HT-29 (cell line): ENCODE data around the gene TADA2B. TPM values are rescaled to one million over a fixed set of nuclear protein-coding genes. Genes with fewer than 3 reads are reported as not detected.

Experiments used
- DNase-seq: peaks from one replicate; pipeline ENCODE4 v3.0.0-alpha.2; 2015; ENCODE audit warnings: low spot score
- total RNA-seq: library from RNA; depleted of rRNA; stranded (reverse); fragments of >200 nt; shearing (Covaris generic); gene quantifications from 2 replicates; pipeline ENCODE4 v1.2.3, GENCODE V29; 2014

TADA2B gene
- total RNA-seq, 1 experiment from 2014 or later, result 13.1 TPM

DNA sequence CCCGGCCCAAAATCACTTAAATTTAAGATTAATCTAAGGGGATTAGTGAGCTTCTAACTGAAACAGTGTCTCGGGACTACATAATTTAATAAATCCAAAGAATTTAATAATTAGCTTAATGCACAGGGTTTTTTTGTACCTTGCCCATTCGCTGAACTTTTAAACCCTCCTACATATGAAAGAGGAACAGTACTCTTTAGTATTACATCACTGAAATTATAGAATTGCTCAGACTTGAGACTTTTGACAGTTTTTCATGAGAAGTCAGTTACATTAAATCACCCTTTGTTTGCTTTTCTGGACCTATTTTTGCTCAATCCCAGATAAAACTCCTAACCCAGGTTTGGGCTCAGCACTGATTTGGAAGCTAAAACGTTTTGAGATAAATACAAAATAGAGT lies 2.4 kb upstream of the TADA2B start:
- DNase-seq, result no peak

DNA sequence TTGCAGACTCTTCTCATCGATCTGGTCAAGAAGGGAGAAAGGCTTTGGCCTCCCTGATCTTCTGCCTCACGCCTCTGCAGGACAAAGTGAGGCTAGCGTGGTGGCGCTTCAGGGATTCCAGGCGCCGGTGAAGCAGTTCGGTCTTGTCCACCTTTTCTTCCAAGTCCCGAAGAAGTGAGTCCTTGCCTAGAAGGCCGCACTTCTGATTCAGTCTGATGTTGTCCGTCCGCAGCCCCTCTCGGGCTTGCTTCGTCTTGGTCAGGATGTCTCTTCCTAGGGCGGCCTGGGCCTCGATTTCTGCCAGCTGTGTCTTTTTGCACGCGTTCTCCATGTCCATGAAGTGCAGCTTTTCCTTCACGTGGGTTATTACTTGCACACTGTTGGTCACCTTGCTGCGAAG lies 1.9 kb upstream of the TADA2B start:
- DNase-seq, result no peak

DNA sequence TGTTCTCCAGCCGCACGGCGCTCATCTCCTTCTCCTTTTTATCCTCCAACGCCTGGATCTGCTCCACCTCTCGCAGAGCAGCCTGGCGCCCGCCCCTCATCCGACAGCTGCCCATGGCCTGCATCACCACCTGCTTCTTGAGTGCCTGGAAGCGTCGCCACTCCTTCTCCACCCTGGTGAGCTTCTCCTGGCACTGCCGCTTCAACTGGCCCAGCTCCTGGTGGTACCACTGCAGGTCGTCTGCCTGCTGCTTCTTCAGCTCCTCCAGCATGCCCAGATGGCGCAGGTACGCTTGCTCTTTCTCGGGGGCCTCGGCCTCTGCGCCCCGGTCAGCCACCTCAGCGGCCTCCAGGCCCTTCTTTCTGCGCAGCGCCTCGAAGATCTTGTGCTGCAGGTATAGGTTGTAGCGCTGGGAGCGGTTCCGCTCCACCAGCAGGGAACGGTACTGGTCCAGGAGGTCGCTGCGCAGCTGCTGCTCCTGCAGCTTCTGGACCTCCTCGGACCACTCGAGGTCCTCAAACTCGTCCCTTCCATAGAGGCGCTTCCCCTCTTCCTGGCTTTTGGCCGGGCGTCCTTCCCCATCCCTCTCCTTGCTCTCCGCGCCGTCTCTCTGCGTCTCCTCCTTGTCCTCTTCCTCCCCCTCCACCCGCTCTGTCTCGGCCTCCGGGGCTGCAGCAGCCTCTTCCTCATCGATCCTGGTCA lies 1.2 kb upstream of the TADA2B start:
- peak; percentile 54 for DNase-seq

DNA sequence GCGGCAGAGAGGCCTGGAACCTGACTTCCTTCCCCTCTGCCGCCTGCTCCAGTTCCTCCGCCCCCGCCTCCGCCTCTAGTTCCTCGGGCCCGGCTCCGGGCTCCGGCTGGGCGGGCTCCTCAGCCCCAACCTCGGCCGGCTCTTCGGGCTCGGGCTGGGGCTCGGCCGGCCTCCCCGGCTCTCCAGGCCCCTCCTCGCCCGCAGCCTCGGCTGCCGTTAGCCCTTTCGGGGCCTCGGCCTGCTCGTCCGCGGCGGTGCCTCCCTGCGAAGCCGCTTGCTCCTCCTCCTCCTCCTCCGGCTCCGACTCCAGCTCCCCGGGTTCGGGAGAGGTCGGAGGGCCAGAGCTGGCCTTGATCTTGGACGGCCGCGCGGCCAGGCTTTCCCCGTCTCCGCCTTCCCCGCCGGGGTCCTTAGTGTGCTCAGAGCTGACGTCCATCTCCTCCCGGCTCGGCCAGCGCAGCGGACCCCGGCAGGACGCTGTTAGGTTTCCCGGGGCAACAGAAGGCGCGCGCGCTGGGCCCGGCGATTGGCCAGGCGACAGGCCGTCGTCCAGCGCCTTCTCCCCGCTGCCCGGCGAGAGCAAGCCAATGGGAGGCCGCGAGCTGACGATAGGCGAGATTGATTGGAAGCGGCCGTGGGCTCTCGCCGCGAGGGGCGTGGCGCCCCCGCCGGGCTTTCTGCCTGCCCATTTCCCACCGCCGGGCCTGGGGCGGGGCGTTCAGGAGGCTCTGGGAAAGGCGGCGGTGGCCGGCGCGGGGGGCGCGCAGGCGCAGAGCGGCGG lies 479 bp upstream of the TADA2B start:
- DNase-seq, result peak; percentile 98

DNA sequence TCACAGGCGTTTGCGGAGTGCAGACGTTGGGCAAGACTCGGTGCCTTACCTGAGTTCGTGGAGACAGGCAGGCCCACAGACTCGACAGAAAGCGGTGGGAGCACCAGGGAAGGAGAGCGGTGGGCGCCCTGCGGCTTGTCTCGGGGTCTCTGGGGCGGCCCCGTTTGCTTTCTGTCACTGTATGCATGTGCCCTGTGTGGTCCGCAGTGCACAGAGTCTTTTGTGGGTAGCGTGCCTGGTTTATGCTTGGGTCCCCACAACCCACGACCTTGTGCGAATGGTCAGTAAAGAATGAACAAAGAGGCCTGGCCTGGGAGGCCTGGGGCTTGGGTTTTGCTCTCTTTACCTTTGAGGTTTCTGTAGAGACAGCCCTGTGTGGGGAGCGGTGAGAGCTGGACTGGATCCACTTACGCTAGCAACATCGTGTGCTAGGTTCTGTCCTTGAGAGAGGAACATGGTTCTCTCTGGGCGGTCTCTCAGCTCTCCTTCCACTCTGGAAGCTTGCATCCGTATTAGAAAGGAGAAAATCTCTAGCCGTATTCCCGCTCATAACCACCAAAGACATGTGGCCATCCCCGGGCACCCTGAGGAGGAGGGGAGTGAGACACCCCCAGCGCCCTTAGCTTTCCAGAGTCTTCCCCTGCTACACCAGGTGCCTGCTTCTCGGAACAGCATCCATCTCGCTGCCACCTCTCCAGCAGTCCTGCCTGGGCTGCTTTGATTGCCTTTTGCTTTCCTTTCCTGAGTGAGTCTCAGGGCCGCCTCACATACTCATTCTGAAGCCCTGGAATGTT lies 1.2 kb downstream of the TADA2B start:
- peak; percentile 5 for DNase-seq

DNA sequence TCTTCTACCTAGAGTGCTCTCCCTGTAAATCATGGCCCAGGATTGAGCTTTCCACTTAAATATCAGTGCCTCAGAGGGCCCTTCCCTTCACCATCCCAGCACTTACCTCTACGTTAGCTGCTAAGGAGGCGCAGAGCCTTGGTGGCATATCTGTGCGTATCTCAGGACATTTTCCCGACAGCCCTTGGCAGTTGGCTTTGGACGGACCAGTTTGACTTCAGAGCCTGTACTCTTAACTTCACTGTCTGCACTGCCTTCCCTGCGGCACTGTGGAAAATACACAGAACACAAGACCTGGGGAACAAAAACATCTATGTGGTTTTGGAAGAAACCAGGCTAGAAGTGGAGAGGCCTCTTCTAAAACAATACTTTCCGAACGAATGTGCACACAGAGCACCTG lies 2.4 kb downstream of the TADA2B start:
- DNase-seq, result no peak

DNA sequence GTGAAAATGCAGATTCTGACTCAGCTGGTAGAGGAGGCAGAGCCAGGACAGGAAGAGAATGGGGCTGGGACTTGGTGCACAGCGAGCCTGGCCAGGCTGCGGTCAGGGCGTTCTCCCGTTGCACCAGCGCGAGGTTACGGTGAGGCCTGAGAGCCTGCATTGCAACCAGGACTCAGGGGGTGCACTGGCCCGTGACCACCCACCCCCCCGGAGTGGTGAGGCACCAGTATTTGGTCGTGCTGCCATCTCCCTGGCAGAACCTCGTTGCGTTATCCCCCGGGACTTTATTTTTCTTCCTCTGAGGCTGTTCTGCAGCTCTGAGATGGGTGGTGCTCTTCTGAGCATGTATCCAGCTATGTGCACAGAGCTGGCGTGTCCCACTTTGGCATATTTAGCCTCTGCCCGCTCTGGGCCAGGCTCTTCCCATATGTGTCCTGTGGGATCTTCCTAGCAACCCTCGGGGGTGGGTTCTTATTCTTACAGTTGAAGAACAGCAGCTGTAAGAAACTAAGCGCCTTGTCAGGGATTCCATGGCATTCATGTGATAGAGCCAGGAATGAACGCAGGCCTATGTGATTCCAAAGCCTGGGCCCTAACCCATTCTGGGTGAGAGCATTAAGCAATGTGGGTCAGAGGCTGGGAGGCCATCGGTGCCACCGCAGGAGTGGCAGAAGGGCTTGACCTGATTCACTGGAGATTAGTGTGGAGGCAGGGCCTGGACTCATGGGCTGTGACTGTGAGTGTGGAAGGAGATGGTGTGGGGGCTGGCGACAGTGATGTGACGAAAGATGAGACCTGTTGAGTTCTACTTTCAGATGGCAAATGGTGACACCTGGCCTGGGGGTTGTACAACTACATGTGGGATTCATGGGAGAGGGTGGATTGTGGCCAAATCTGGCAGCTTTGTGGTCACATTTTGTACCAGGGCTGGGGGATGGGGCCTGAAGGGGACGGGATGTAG lies 3.1 kb downstream of the TADA2B start:
- no peak for DNase-seq

DNA sequence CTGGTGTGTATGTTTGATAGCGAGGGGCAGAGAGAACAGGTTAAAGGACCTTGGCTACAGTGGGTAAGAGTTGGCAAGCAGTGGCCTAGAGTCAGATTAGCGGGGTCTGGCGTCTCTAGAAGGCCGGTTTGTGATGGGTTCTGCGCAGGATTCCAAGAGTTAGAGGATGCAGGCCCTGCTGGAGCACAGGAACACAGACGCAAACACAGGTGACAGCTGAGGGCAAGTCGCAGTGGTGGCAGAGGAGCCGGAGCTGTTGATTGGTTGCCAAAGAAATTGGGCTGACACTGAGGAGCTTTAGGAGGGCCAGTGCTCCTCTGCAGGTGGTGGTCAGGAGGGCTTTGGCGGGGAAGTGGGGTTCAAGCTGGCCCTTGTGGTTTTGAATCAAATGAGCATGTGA lies 3.8 kb downstream of the TADA2B start:
- DNase-seq, result no peak

DNA sequence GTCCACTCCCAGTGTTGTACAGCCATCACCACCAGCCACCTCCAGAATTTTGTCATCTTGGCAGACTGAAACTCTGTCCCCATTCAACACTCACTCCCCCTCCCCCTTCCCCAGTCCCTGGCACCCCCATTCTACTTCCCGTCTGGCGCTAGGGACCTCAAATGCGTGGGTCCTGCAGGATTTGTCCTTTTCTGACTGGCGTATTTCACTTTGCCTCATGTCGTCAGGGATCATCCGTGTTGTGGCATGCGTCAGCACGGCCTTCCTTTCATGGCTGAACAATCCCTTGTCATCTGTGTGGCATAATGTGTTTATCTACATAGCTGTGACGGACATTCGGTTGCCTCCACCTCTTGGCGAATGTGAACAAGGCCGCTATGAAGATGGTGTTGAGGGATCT lies 5.5 kb downstream of the TADA2B start:
- no peak for DNase-seq

DNA sequence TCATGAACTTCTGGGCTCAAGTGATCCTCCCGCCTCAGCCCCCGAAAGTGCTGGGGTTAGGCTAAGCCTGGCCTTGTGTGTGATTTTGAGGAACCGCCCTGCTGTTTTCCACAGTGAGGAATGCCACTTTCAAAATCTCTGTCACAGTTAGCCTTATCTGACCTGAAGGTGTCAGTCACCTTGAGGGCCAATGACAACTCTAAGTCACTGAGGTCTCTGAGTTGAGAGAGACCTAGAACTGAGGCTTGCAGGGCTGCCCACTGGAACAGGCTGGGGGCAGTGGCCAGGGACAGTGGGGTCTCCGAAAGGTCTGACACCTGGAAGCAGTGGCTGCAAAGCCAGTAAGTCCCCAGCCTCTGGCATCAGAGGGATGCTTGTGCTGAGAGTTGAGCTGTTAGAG lies 6.1 kb downstream of the TADA2B start:
- no peak for DNase-seq

DNA sequence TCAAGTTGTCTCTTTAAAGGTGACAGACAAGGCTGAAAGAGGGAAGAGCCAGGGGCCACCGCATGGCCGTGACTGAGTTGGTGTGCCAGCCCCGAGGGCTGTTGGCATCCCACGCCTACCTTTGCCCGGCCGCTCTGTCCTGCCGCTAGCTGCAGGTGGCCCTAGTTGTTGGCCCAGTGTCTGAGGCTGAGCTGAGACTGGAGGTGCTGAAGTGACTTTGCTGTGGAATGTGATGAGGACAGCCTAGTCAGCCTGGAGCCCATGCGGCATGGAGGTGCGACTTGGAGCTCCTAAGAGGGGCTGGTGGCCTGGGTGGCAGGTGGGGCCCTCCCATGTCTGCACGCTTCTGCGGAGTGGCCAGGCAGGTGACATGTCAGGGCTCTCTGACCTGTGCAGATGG lies 6.6 kb downstream of the TADA2B start:
- DNase-seq, result no peak

DNA sequence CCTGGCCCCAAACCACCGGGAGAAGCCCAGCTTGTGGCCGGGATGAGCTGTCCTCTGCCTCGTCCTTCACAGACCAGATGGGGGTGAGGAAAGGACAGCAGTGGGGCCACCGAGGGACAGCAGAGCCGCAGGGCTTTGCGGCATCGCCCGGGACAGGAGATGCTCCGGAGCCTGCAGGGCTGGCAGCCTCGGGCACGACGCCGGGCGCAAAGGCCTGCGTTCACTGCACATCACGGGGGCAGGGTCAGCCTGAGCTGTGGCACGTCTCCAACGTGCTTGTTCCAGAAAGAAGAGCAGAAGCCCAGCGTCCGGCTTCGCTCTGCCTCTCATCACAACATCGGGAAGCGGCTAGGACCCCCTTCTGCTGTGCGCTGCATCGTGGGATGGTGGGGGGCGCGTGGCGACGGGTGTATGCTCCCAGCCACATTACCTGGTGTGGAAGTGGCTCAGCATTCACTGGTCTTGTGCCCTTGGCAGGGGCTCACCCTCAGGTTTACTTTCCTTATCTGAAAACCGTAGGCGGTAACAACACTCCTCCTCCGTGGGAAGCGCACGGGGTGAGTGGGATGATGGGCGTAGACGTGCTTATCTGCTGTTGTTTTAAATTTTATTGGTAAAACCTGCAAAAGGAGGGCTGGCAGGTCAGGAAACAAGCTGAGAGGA lies 7.4 kb downstream of the TADA2B start:
- DNase-seq, result no peak

DNA sequence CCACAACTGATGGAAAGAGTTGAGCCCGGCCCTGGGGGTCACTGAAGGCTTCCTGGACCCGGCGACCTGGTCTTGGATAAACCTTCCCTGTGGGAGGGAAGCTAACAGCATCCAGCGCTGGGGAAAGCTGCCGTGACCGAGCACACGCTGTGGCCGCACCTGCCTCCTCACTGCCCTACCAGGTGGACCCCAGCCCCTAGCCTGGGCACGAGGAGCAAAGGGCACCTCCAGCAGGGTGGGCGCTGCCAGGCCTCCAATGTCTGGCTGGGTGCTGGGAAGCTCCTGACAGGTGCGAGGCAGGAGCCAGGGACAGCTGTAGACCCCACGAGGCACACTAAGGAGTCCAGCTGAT lies 7.9 kb downstream of the TADA2B start:
- no peak for DNase-seq

DNA sequence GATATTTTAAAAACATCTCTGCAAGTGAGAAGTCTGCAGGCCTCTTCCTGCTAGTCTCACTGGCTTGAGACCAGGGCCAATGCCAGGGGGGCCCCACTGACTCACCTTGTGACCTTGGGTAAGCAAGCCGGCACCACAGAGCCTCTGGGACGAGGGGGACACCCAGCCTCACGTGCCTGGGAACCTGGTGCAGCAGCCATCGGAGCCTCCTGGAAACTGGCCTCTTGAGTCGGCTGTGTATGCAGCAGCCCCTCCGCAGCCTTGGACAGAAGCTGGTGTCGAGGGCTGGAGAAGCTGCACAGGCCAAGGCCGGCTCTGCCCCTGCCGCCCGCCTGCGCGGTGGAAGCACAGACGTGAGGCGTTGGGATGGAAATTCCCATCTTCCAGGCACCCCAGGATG lies 8.7 kb downstream of the TADA2B start:
- no peak for DNase-seq

DNA sequence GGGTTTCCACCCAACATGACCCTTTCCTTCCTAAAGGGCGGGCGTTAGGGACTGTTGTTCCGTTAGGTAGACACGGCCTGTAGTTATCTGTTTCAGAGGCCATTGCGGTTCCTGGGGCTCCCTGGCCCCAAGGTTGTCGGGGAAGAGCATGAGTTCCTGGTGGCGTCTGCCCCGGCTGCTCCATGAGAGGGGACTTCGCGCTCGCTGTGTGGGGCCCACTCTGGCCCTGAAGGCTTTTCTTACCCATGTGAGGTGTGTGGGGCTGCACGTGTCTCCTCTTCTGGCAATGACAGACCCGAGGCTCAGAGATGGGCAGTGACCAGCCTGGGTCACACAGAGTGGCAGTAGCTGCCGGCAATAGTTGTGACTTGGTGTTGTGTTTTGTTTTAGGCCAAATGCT lies 9.1 kb downstream of the TADA2B start:
- no peak for DNase-seq

DNA sequence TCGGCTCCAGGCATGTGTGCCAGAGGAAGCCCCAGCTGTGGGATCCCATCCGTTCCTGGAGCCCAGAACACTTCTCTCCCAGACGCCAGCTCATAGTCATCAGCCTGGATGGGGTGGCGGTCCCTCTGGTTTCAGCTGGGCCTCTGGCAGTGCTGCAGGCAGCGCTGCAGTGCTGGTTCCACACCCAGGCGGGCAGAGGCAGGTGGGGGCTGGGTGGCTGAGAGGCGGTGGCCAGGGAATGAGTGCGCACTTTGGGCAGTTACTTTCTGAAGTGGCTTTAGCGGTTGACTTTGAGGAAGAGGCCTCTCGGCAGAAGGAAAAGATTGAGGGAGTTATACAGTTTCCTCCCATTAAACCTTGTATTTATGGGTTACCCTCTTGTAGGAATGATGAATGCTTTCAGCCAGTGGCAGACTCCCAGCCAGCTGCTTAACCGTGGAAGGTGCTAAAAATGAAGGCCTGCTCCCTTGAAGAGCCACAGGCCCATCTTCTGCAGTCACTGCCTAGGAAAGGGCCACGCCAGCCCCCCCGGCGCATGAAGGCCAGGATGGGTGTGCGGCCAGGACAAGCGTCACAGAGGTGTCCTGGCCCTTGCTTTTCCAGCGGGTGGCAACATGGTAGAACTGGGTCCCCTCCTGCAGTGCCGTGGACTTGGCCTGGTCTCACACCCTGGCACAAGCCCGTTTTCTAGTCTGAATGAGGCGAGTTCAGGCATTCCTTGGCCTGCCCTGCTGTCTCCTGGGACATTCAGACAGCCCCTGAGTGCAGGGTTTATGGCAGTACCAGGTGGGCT lies 9.9 kb downstream of the TADA2B start:
- DNase-seq, result no peak

DNA sequence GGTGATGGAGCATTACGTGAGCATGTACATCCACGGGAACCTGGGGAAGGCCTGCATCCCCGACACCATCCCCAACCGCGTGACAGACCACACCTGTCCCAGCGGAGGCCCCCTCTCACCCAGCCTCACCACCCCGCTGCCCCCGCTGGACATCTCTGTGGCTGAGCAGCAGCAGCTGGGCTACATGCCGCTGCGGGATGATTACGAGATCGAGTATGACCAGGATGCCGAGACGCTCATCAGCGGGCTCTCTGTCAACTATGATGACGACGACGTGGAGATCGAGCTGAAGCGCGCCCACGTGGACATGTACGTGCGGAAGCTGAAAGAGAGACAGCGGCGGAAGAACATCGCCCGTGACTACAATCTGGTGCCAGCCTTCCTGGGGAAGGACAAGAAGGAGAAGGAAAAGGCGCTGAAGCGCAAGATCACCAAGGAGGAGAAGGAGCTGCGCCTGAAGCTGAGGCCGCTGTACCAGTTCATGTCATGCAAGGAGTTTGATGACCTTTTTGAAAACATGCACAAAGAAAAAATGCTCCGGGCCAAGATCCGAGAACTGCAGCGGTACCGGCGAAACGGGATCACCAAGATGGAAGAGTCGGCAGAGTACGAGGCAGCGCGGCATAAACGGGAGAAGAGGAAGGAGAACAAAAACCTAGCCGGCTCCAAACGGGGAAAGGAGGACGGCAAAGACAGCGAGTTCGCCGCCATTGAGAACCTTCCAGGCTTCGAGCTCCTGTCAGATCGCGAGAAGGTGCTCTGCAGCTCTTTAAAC lies 11.1 kb downstream of the TADA2B start:
- DNase-seq, result no peak

DNA sequence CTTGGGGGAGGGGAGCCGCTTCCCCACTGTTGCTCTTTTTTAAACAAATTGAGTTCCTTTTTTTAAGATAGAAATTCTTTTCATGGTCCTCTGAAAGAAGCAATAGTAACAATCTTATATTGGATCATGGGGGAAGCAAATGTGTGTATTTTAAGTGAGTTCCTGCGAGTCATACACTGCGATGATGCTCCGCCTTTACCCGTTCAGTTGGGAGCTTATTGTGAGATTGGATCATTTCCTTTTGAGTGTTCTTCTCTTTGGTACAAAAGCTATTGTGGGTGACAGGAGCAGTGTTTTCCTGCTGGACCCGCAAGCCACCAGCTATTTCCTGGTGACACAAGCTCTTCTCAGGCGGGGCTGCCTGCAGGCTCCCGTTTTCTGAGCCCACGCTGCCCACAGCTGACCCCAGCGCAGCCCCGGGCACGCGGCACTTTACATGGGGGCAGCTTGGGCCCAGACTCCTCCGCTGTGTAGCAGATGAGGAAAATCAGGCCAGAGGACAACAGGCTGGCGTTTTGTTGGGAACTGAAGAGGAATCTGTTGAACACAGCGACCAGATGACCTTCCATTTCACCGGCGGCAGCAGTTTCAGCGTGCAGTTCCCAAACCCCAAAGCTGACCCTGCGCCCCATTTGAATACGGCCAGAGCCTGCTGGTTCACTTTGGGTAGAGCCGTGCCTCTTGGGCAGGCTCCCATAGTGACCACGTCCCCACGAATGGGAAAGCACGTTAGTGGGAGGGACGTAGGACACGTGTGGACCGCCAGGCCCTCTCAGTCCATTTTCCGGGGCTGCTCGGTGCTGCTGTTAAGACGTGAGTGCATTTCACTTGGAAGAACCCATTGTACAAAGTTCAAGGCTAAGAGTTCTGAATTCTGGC lies 12.2 kb downstream of the TADA2B start:
- no peak for DNase-seq
